ENCODE results near the gene MTHFD1L. TPM values are rescaled to one million over a fixed set of nuclear protein-coding genes. Genes with fewer than 3 reads are reported as not detected.
"Not testable (repeated sequence)": the region's sequence is repeated elsewhere in the genome, so short reads cannot be mapped to it uniquely, and the experiment has no call there.

MTHFD1L gene
- total and polyA plus RNA-seq, 3 donors from 2014 or later: 23.4 to 35.3 (median 29.5) TPM

DNA sequence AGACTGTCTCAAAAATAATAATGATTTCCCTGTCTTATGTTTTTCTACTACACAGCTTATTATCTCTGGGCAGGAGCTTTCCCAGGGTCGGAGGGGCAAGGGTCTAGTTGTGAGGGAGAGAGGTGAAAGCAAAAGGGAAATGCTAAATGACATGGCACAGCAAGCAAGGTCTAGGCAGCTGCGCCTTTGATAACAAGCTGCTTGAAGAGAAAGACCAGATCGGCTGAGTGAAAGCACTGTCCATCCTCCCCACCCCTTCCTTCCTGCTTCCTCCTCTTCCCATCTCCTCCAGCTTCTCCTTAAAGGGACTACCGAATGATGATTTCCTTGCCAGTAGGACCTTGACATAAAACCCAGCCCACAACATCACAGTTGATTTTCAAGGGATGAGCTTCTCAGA is 216.2 kb downstream of the MTHFD1L start:
- TF ChIP-seq POLR2A (IDR thresholded peaks at IDR 0.05): no peak
- no peak for TF ChIP-seq CTCF (IDR thresholded peaks at IDR 0.05)
- intact Hi-C loops (cut with DNase I; ENCODE audit: low total_unique reads): no loop called here
- WGBS, 2 donors: 65 to 66% methylated on average over 4 of the region's 4 CpGs
- H3K36me3 ChIP-seq (ENCODE audit: low read depth, missing control alignments): no peaks in the 10 kb centered on the region
- no peaks in the 10 kb centered on the region for H3K9me3 ChIP-seq
- no peaks in the 10 kb centered on the region for H3K4me1 ChIP-seq
- H3K27me3 ChIP-seq: no peaks in the 10 kb centered on the region
- no peak overlapping the region for H3K27ac ChIP-seq
- no peak for DNase-seq
- H3K4me3 ChIP-seq: no peak overlapping the region

GRCh38 chr6:151082079-151082478 is 216.6 kb downstream of the MTHFD1L start:
- Histone ChIP-seq H3K9me3 (no peaks in the 10 kb centered on the region), H3K4me1 (no peaks in the 10 kb centered on the region), H3K27ac (no peak overlapping the region), H3K36me3 (ENCODE audit: low read depth, missing control alignments) (no peaks in the 10 kb centered on the region), H3K27me3 (no peaks in the 10 kb centered on the region), H3K4me3 (no peak overlapping the region)
- intact Hi-C loops (cut with DNase I; ENCODE audit: low total_unique reads): no loop called here
- WGBS, 2 donors: 89 to 92% methylated on average over 6 of the region's 6 CpGs
- DNase-seq: no peak
- TF ChIP-seq CTCF (IDR thresholded peaks at IDR 0.05) (no peak), POLR2A (IDR thresholded peaks at IDR 0.05) (no peak)

- H3K36me3 ChIP-seq (ENCODE audit: low read depth, missing control alignments): no peaks in the 10 kb centered on the region
- WGBS, 2 donors: 98% methylated on average over 10 of the region's 10 CpGs
- no peak for DNase-seq
- H3K27ac ChIP-seq: no peak overlapping the region
- H3K4me1 ChIP-seq: no peaks in the 10 kb centered on the region
- H3K4me3 ChIP-seq: no peak overlapping the region
- no peak for TF ChIP-seq CTCF (IDR thresholded peaks at IDR 0.05)
- TF ChIP-seq POLR2A (IDR thresholded peaks at IDR 0.05): no peak
- intact Hi-C loops (cut with DNase I; ENCODE audit: low total_unique reads): no loop called here
- no peaks in the 10 kb centered on the region for H3K9me3 ChIP-seq
- no peaks in the 10 kb centered on the region for H3K27me3 ChIP-seq
These were observed 218.8 kb downstream of the MTHFD1L start for GRCh38 chr6:151084275-151084674.

GRCh38 chr6:151087055-151087454 is 221.6 kb downstream of the MTHFD1L start:
- H3K27ac ChIP-seq; H3K27me3 ChIP-seq; DNase-seq; H3K36me3 ChIP-seq (ENCODE audit: low read depth, missing control alignments); H3K4me3 ChIP-seq; H3K4me1 ChIP-seq; H3K9me3 ChIP-seq; intact Hi-C loops (cut with DNase I; ENCODE audit: low total_unique reads): not testable (repeated sequence)
- 91 to 98% methylated on average over 7 to 8 of the region's 8 CpGs for WGBS, 2 donors

DNA sequence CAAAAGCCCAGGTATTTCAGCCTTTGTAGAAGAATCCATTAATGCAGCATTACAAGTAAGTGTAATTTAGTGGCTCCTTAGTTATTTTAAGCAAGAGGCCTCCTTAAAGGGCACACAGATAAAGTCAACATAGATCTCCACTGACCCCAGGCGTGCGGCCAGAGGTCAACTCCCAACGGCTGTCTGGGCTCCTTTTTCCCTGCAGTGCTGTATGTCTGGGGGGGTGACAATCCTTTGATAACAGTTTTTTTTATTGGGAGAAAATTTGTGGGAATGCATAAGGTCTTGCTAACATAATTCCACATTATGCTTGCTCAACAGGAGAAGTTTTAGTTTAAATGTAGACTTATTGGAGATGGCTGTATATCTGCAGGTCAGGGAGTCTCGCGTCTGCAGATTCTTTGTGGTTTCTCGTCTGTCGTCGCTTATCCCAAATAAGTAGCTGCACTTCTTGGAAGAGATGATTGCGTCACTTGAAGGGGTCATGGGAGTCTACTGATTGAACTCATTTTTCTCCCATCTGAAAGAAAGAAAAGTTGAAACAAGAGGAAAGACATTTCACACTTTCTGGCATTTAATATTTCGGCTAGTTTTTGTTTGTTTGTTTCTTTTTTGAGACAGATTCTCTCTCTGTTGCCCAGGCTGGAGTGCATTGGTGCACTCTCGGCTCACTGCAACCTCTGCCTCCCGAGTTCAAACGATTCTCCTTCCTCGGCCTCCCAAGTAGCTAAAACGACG is 222.5 kb downstream of the MTHFD1L start:
- Histone ChIP-seq H3K27me3 (no peaks in the 10 kb centered on the region), H3K4me3 (no peak overlapping the region), H3K4me1 (no peaks in the 10 kb centered on the region), H3K36me3 (ENCODE audit: low read depth, missing control alignments) (no peaks in the 10 kb centered on the region), H3K9me3 (no peaks in the 10 kb centered on the region), H3K27ac (no peak overlapping the region)
- DNase-seq: no peak
- TF ChIP-seq POLR2A (IDR thresholded peaks at IDR 0.05): no peak
- no peak for TF ChIP-seq CTCF (IDR thresholded peaks at IDR 0.05)
- WGBS, 2 donors: 72 to 74% methylated on average over 16 of the region's 16 CpGs
- intact Hi-C loops (cut with DNase I; ENCODE audit: low total_unique reads): no loop called here
